Testis (tissue), 2 donors: ENCODE data around the gene OLFM1.

Source experiments
- POLR2A ChIP-seq: fragments of 450-650 bp; IDR thresholded peaks from one replicate; pipeline ENCODE4 v1.6.1; 2017; ENCODE audit warnings: antibody characterized with exemption, mild to moderate bottlenecking, moderate library complexity
- TF ChIP-seq, protein P1 (sequence below), 3 experiments: fragments of 450-650 bp in 2 of 3; fragments of 200-600 bp in 1 of 3; sonication (generic) in 1 of 3; IDR thresholded peaks; one replicate each; pipeline ENCODE4 v1.5.1; 2016 to 2019; ENCODE audit warnings: antibody characterized with exemption in 3 of 3, mild to moderate bottlenecking in 2 of 3, moderate library complexity in 1 of 3

DNA sequence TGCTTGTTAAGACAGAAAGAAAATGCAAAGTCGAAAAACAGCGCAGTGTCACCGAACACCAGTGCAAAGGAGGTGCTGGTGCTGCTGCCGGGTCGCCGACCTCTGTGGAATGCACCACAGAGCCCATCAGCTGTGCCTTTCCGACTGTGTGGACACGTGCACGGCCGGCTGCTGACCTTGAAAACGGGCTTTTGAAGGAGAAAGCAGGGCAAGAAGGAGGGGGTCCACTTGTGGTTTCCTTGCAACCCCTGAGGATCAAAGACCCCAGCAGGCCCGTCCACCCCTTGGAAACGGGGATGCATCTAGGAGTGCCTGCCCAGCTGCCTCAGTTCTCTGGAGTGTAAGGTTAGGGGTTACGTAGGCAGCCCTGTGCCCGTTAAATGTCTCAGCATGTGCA, 6.2 kb upstream of the OLFM1 start:
- TF ChIP-seq, protein P1, sequence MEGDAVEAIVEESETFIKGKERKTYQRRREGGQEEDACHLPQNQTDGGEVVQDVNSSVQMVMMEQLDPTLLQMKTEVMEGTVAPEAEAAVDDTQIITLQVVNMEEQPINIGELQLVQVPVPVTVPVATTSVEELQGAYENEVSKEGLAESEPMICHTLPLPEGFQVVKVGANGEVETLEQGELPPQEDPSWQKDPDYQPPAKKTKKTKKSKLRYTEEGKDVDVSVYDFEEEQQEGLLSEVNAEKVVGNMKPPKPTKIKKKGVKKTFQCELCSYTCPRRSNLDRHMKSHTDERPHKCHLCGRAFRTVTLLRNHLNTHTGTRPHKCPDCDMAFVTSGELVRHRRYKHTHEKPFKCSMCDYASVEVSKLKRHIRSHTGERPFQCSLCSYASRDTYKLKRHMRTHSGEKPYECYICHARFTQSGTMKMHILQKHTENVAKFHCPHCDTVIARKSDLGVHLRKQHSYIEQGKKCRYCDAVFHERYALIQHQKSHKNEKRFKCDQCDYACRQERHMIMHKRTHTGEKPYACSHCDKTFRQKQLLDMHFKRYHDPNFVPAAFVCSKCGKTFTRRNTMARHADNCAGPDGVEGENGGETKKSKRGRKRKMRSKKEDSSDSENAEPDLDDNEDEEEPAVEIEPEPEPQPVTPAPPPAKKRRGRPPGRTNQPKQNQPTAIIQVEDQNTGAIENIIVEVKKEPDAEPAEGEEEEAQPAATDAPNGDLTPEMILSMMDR (IDR thresholded peaks at IDR 0.05): no peak
- TF ChIP-seq POLR2A: no peak
